ENCODE data around the gene NPHP4. TPM values are rescaled to one million over a fixed set of nuclear protein-coding genes. Genes with fewer than 3 reads are reported as not detected.

NPHP4 gene
- polyA plus RNA-seq, 1 donor (not counting 4 experiments of a cell fraction or from before 2014, with no cell fraction given): 3.7 TPM

DNA sequence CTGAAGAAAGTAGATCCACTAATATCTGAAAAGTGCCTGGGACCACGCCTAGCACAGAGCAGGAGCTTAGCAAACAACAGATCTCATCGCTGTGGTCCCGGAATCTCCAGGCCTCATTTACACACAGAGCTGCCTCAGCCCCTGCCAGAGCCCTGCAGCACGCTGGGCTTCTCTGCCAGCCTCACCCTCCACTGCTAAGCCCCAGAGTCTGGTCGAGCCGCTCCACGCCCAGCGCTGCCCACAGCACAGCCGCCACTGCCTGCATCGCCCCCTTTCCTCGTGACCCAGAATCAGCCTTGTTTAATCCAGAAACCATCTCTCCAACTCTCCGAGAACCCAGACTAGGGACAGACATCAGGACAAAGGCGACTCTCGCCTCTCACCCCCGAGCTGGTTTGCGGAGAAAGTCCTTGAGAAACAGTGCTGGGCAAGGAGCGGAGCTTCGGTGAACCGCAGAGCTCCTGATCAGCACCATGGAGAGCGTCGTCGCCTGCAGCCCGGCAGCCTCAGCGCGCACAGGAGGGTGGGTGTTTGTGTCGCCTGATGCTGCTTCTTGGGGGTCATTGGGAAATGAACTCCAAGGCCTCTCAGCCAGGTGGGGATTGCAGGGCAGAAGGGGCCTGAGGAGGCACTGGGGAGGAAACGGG is 145.1 kb downstream of the NPHP4 start:
- Histone ChIP-seq H3K27me3 (ENCODE audit: control insufficient read depth, extremely low read depth, insufficient read depth, low read length) (no peaks in the 10 kb centered on the region), H3K36me3 (ENCODE audit: control insufficient read depth in 2 of 2, extremely low read depth in 1 of 2, insufficient read depth in 2 of 2, low read length in 2 of 2) (no peaks in the 10 kb centered on the region), H4K20me1 (ENCODE audit: control insufficient read depth, extremely low read depth, insufficient read depth, low read length) (peaks cover 2% of the 10 kb centered on the region), H3K4me2 (ENCODE audit: control insufficient read depth, extremely low read depth, insufficient read depth, low read depth, low read length) (no peak overlapping the region), H3K9ac (ENCODE audit: control insufficient read depth, extremely low read depth, insufficient read depth, low read length) (no peak overlapping the region), H3K79me2 (ENCODE audit: control insufficient read depth, insufficient read depth, low read length) (no peaks in the 10 kb centered on the region), H3K9me1 (ENCODE audit: control insufficient read depth, extremely low read depth, insufficient read depth, low read length) (no peaks in the 10 kb centered on the region), H3K27ac (ENCODE audit: control insufficient read depth, insufficient read depth, low read length) (no peak overlapping the region), H2AFZ (ENCODE audit: control insufficient read depth, low read length) (no peak overlapping the region), H3K4me1 (ENCODE audit: control insufficient read depth, extremely low read depth, insufficient read depth, low read length) (no peaks in the 10 kb centered on the region), H3K4me3 (ENCODE audit: control insufficient read depth in 2 of 3, extremely low read depth in 1 of 3, insufficient read depth in 2 of 3, low read depth in 1 of 3, low read length in 3 of 3) (no peak overlapping the region), H3K9me3 (ENCODE audit: control insufficient read depth, low read depth, low read length) (no peaks in the 10 kb centered on the region)
- DNase-seq (ENCODE audit: low read depth, low spot score) (no peak), FAIRE-seq (no peak)
- no peak for TF ChIP-seq EZH2 (IDR thresholded peaks at IDR 0.05; ENCODE audit: low read length)
- TF ChIP-seq, protein P1, sequence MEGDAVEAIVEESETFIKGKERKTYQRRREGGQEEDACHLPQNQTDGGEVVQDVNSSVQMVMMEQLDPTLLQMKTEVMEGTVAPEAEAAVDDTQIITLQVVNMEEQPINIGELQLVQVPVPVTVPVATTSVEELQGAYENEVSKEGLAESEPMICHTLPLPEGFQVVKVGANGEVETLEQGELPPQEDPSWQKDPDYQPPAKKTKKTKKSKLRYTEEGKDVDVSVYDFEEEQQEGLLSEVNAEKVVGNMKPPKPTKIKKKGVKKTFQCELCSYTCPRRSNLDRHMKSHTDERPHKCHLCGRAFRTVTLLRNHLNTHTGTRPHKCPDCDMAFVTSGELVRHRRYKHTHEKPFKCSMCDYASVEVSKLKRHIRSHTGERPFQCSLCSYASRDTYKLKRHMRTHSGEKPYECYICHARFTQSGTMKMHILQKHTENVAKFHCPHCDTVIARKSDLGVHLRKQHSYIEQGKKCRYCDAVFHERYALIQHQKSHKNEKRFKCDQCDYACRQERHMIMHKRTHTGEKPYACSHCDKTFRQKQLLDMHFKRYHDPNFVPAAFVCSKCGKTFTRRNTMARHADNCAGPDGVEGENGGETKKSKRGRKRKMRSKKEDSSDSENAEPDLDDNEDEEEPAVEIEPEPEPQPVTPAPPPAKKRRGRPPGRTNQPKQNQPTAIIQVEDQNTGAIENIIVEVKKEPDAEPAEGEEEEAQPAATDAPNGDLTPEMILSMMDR (optimal IDR thresholded peaks at IDR 0.05 in 1 of 3, IDR thresholded peaks at IDR 0.05 in 1 of 3, conservative IDR thresholded peaks at IDR 0.05 in 1 of 3; ENCODE audit: extremely low read depth in 1 of 3, insufficient read depth in 2 of 3, low read length in 3 of 3): no peak
- dilution Hi-C loops (cut with MboI; ENCODE audit: extremely low pct_ligation_motif_present, low sequenced_read_pairs): no loop called here

DNA sequence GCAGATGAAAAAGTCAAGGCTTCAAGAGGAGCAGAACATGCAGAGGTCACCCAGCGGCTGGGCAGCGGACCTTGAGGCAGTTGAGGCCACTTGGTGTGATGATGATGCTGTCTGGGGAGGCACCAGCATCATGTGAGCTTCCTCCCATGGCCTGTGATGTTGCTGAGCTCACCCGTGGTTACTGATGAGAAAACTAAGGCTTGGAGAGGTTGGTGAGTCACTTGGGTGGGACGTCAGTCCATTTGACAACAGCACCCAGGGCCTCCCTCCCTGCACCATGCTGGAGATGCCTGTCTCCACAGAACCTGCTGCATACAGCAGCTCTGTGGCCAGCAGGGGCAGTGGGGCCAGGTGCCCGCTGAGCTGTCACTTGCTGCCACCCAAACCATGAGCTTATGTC is 146.8 kb downstream of the NPHP4 start:
- DNase-seq (ENCODE audit: low read depth, low spot score) (no peak), FAIRE-seq (no peak)
- H3K27ac ChIP-seq (ENCODE audit: control insufficient read depth, insufficient read depth, low read length): no peak overlapping the region
- H2AFZ ChIP-seq (ENCODE audit: control insufficient read depth, low read length): no peak overlapping the region
- no peaks in the 10 kb centered on the region for H3K79me2 ChIP-seq (ENCODE audit: control insufficient read depth, insufficient read depth, low read length)
- no peaks in the 10 kb centered on the region for H3K4me1 ChIP-seq (ENCODE audit: control insufficient read depth, extremely low read depth, insufficient read depth, low read length)
- H3K4me2 ChIP-seq (ENCODE audit: control insufficient read depth, extremely low read depth, insufficient read depth, low read depth, low read length): no peak overlapping the region
- H4K20me1 ChIP-seq (ENCODE audit: control insufficient read depth, extremely low read depth, insufficient read depth, low read length): peaks cover 2% of the 10 kb centered on the region
- dilution Hi-C loops (cut with MboI; ENCODE audit: extremely low pct_ligation_motif_present, low sequenced_read_pairs): no loop called here
- TF ChIP-seq, protein P1 (optimal IDR thresholded peaks at IDR 0.05 in 1 of 3, IDR thresholded peaks at IDR 0.05 in 1 of 3, conservative IDR thresholded peaks at IDR 0.05 in 1 of 3; ENCODE audit: extremely low read depth in 1 of 3, insufficient read depth in 2 of 3, low read length in 3 of 3): no peak
- no peak for TF ChIP-seq EZH2 (IDR thresholded peaks at IDR 0.05; ENCODE audit: low read length)
- no peak overlapping the region for H3K9ac ChIP-seq (ENCODE audit: control insufficient read depth, extremely low read depth, insufficient read depth, low read length)
- no peaks in the 10 kb centered on the region for H3K36me3 ChIP-seq (ENCODE audit: control insufficient read depth in 2 of 2, extremely low read depth in 1 of 2, insufficient read depth in 2 of 2, low read length in 2 of 2)
- no peaks in the 10 kb centered on the region for H3K9me1 ChIP-seq (ENCODE audit: control insufficient read depth, extremely low read depth, insufficient read depth, low read length)
- no peaks in the 10 kb centered on the region for H3K27me3 ChIP-seq (ENCODE audit: control insufficient read depth, extremely low read depth, insufficient read depth, low read length)
- no peaks in the 10 kb centered on the region for H3K9me3 ChIP-seq (ENCODE audit: control insufficient read depth, low read depth, low read length)
- H3K4me3 ChIP-seq (ENCODE audit: control insufficient read depth in 2 of 3, extremely low read depth in 1 of 3, insufficient read depth in 2 of 3, low read depth in 1 of 3, low read length in 3 of 3): no peak overlapping the region
